CD4-positive, alpha-beta T cell treated with Interleukin-4 for 4 hours (primary cell): ENCODE data around the gene DEGS2.

Experiments
- DNase-seq: peaks from one replicate; pipeline ENCODE4 v3.0.0-alpha.2; 2020

DEGS2 gene

GRCh38 chr14:100130521-100130920, 28.9 kb downstream of the DEGS2 start:
- DNase-seq: no peak

- DNase-seq: no peak
Observed at GRCh38 chr14:100129161-100129589, 30.3 kb downstream of the DEGS2 start.

- no peak for DNase-seq
Observed at GRCh38 chr14:100128688-100129087, 30.8 kb downstream of the DEGS2 start.

GRCh38 chr14:100127853-100128455, 31.5 kb downstream of the DEGS2 start:
- no peak for DNase-seq

- no peak for DNase-seq
Observed at GRCh38 chr14:100126401-100126800, 33.0 kb downstream of the DEGS2 start.

- no peak for DNase-seq
Observed at GRCh38 chr14:100124551-100125088, 34.8 kb downstream of the DEGS2 start.

GRCh38 chr14:100123618-100124017, 35.8 kb downstream of the DEGS2 start:
- no peak for DNase-seq

- no peak for DNase-seq
Observed at GRCh38 chr14:100122481-100123223, 36.8 kb downstream of the DEGS2 start.

GRCh38 chr14:100121643-100122480, 37.6 kb downstream of the DEGS2 start:
- DNase-seq: no peak

- DNase-seq: no peak
Observed at GRCh38 chr14:100120522-100121269, 38.7 kb downstream of the DEGS2 start.

- DNase-seq: no peak
Observed at GRCh38 chr14:100119251-100119650, 40.2 kb downstream of the DEGS2 start.

GRCh38 chr14:100118396-100119011, 40.9 kb downstream of the DEGS2 start:
- DNase-seq: no peak

- no peak for DNase-seq
Observed at GRCh38 chr14:100117633-100118395, 41.6 kb downstream of the DEGS2 start.

GRCh38 chr14:100117026-100117425, 42.4 kb downstream of the DEGS2 start:
- DNase-seq: no peak

- no peak for DNase-seq
Observed at GRCh38 chr14:100116134-100116533, 43.3 kb downstream of the DEGS2 start.

- DNase-seq: no peak
Observed at GRCh38 chr14:100115726-100116125, 43.7 kb downstream of the DEGS2 start.

- DNase-seq: no peak
Observed at GRCh38 chr14:100115236-100115635, 44.2 kb downstream of the DEGS2 start.

GRCh38 chr14:100114109-100114765, 45.2 kb downstream of the DEGS2 start:
- DNase-seq: no peak

- DNase-seq: no peak
Observed at GRCh38 chr14:100111931-100112704, 47.3 kb downstream of the DEGS2 start.

- DNase-seq: no peak
Observed at GRCh38 chr14:100110816-100111215, 48.6 kb downstream of the DEGS2 start.
